Left kidney (tissue), 2 donors: ENCODE measurements around the gene SRC. TPM values are rescaled to one million over a fixed set of nuclear protein-coding genes. Genes with fewer than 3 reads are reported as not detected.

Experiments used
- DNase-seq: peaks from one replicate; pipeline ENCODE4 v3.0.0-alpha.2; 2013
- polyA plus RNA-seq: library from polyadenylated mRNA; unstranded; fragments of 120-200 nt; gene quantifications from one replicate; pipeline ENCODE4 v1.2.1, GENCODE V29; 2013; ENCODE audit not compliant: insufficient read length

The SRC gene
- polyA plus RNA-seq, 1 donor: 53.5 TPM

GRCh38 chr20:37450344-37450743, 104.4 kb downstream of the SRC start:
- DNase-seq: no peak

- DNase-seq: no peak
Observed at GRCh38 chr20:37451616-37452015, 105.7 kb downstream of the SRC start.

GRCh38 chr20:37452236-37452635, 106.3 kb downstream of the SRC start:
- DNase-seq: no peak

- DNase-seq: no peak
Observed at GRCh38 chr20:37453288-37453687, 107.3 kb downstream of the SRC start.

GRCh38 chr20:37453836-37454235, 107.9 kb downstream of the SRC start:
- no peak for DNase-seq

GRCh38 chr20:37454636-37455385, 108.9 kb downstream of the SRC start:
- no peak for DNase-seq

Other genes with a start within 250 kb of the SRC start
- gene RPN2, start 166.8 kb upstream of the SRC start, polyA plus RNA-seq: 296 TPM
- gene MROH8, start 166.6 kb upstream of the SRC start, polyA plus RNA-seq: 9.2 TPM
- gene GHRH, start 84.3 kb upstream of the SRC start, polyA plus RNA-seq: not detected
- 72.4 TPM for gene MANBAL, start 56.5 kb upstream of the SRC start, polyA plus RNA-seq
- 90.1 TPM for gene NNAT, start 175.1 kb downstream of the SRC start, polyA plus RNA-seq
- 85.7 TPM for gene BLCAP, start 181.7 kb downstream of the SRC start, polyA plus RNA-seq